Measurements from ENCODE around the gene LDB2. TPM values are rescaled to one million over a fixed set of nuclear protein-coding genes. Genes with fewer than 3 reads are reported as not detected.

The LDB2 gene
- total RNA-seq, 1 donor = 18.8 TPM

GRCh38 chr4:16844816-16845586 is 53.4 kb downstream of the LDB2 start:
- peaks cover 9% of the 10 kb centered on the region for H3K36me3 ChIP-seq (ENCODE audit: insufficient read depth, low read length)
- H3K27me3 ChIP-seq (ENCODE audit: insufficient read depth, low read length) = no peaks in the 10 kb centered on the region
- H3K4me3 ChIP-seq (ENCODE audit: insufficient read depth, low read length) = no peak overlapping the region
- no peak overlapping the region for H3K4me2 ChIP-seq (ENCODE audit: insufficient read depth, low read length)
- no peaks in the 10 kb centered on the region for H4K20me1 ChIP-seq (ENCODE audit: insufficient read depth, low read length)
- DNase-seq (ENCODE audit: insufficient read length, low spot score, missing footprints) = no peak
- H3K9me3 ChIP-seq (ENCODE audit: low read depth, low read length) = no peaks in the 10 kb centered on the region
- H3K27ac ChIP-seq (ENCODE audit: low read depth, low read length) = no peak overlapping the region
- peaks cover 4% of the 10 kb centered on the region for H3K79me2 ChIP-seq (ENCODE audit: insufficient read depth, low read length)
- peaks cover 11% of the 10 kb centered on the region for H3K4me1 ChIP-seq (ENCODE audit: insufficient read depth, low read length)
- TF ChIP-seq CTCF (IDR thresholded peaks at IDR 0.05; ENCODE audit: extremely low read depth, low read depth, low read length) = no peak
- H2AFZ ChIP-seq (ENCODE audit: low read length) = no peak overlapping the region

- Histone ChIP-seq H3K4me3 (ENCODE audit: insufficient read depth, low read length) (no peak overlapping the region), H3K9me3 (ENCODE audit: low read depth, low read length) (no peaks in the 10 kb centered on the region), H3K79me2 (ENCODE audit: insufficient read depth, low read length) (no peaks in the 10 kb centered on the region), H4K20me1 (ENCODE audit: insufficient read depth, low read length) (no peaks in the 10 kb centered on the region), H3K36me3 (ENCODE audit: insufficient read depth, low read length) (peaks cover 10% of the 10 kb centered on the region), H3K4me2 (ENCODE audit: insufficient read depth, low read length) (no peak overlapping the region), H3K27ac (ENCODE audit: low read depth, low read length) (no peak overlapping the region), H3K4me1 (ENCODE audit: insufficient read depth, low read length) (peaks cover 11% of the 10 kb centered on the region), H3K27me3 (ENCODE audit: insufficient read depth, low read length) (no peaks in the 10 kb centered on the region), H2AFZ (ENCODE audit: low read length) (no peak overlapping the region)
- peak; percentile 66 for DNase-seq (ENCODE audit: insufficient read length, low spot score, missing footprints)
- no peak for TF ChIP-seq CTCF (IDR thresholded peaks at IDR 0.05; ENCODE audit: extremely low read depth, low read depth, low read length)
These were observed 54.5 kb downstream of the LDB2 start for GRCh38 chr4:16843831-16844508.

DNA sequence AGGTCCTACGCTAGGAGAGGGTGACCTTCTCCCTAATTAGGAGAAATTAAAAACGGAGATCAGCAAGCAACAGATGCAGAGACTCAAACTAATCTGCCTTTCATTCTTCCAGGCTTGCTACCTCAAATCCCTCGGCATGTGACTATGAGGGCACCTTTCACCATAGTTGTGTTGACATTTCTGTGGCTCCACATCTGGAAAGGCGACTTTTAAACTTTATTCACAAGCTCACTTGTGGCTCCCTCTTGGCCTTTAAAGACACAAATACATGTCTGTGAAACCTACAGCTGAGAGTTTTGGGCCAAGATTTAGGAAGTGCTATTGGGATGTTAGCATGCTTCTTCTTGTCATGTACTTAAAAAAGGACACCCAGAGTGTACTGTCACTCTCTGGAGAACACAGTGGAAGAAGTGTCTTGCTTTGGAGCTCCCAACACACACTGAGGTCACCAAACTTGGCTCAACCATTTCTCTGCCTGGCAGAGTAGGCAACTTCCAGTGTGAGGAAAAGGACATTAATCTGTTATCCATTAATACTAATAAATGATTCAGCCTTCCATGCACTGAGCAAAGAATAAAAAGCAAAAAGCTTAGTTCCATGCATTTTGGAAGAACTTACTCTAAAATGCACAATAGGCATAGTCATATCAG is 60.1 kb downstream of the LDB2 start:
- Histone ChIP-seq H3K27ac (ENCODE audit: low read depth, low read length) (no peak overlapping the region), H2AFZ (ENCODE audit: low read length) (no peak overlapping the region), H3K27me3 (ENCODE audit: insufficient read depth, low read length) (no peaks in the 10 kb centered on the region), H3K4me2 (ENCODE audit: insufficient read depth, low read length) (no peak overlapping the region), H3K79me2 (ENCODE audit: insufficient read depth, low read length) (no peaks in the 10 kb centered on the region), H3K36me3 (ENCODE audit: insufficient read depth, low read length) (peaks cover 13% of the 10 kb centered on the region), H3K9me3 (ENCODE audit: low read depth, low read length) (no peaks in the 10 kb centered on the region), H3K4me1 (ENCODE audit: insufficient read depth, low read length) (no peaks in the 10 kb centered on the region), H4K20me1 (ENCODE audit: insufficient read depth, low read length) (no peaks in the 10 kb centered on the region), H3K4me3 (ENCODE audit: insufficient read depth, low read length) (no peak overlapping the region)
- TF ChIP-seq CTCF (IDR thresholded peaks at IDR 0.05; ENCODE audit: extremely low read depth, low read depth, low read length) = no peak
- no peak for DNase-seq (ENCODE audit: insufficient read length, low spot score, missing footprints)

- no peak overlapping the region for H2AFZ ChIP-seq (ENCODE audit: low read length)
- H3K4me2 ChIP-seq (ENCODE audit: insufficient read depth, low read length) = no peak overlapping the region
- peaks cover 13% of the 10 kb centered on the region for H3K36me3 ChIP-seq (ENCODE audit: insufficient read depth, low read length)
- TF ChIP-seq CTCF (IDR thresholded peaks at IDR 0.05; ENCODE audit: extremely low read depth, low read depth, low read length) = no peak
- no peaks in the 10 kb centered on the region for H3K79me2 ChIP-seq (ENCODE audit: insufficient read depth, low read length)
- H3K4me1 ChIP-seq (ENCODE audit: insufficient read depth, low read length) = no peaks in the 10 kb centered on the region
- no peak for DNase-seq (ENCODE audit: insufficient read length, low spot score, missing footprints)
- H3K27me3 ChIP-seq (ENCODE audit: insufficient read depth, low read length) = no peaks in the 10 kb centered on the region
- H4K20me1 ChIP-seq (ENCODE audit: insufficient read depth, low read length) = no peaks in the 10 kb centered on the region
- no peak overlapping the region for H3K4me3 ChIP-seq (ENCODE audit: insufficient read depth, low read length)
- no peak overlapping the region for H3K27ac ChIP-seq (ENCODE audit: low read depth, low read length)
- no peaks in the 10 kb centered on the region for H3K9me3 ChIP-seq (ENCODE audit: low read depth, low read length)
These were observed 61.0 kb downstream of the LDB2 start for GRCh38 chr4:16837475-16837874.

All from osteoblast (primary cell).